ENCODE measurements around the gene TMEM100. TPM values are rescaled to one million over a fixed set of nuclear protein-coding genes. Genes with fewer than 3 reads are reported as not detected.
"Not testable (repeated sequence)": the region's sequence is repeated elsewhere in the genome, so short reads cannot be mapped to it uniquely, and the experiment has no call there.

Gene TMEM100
- total RNA-seq, 1 donor from 2014 or later: 13.5 TPM

- no peak for ATAC-seq
These were observed 28.3 kb downstream of the TMEM100 start for GRCh38 chr17:55694286-55694910.

GRCh38 chr17:55693254-55694216 lies 29.1 kb downstream of the TMEM100 start:
- no peak for DNase-seq (ENCODE audit: low spot score)
- intact Hi-C loops (cut with DNase I): no loop called here
- ATAC-seq: peak; percentile 58

More at GRCh38 chr17:55694286-55694910, 28.3 kb downstream of the TMEM100 start:
- intact Hi-C loops (cut with DNase I): no loop called here
- no peak for DNase-seq (ENCODE audit: low spot score)

- intact Hi-C loops (cut with DNase I): no loop called here
- DNase-seq (ENCODE audit: low spot score) (no peak), ATAC-seq (no peak)
These were observed 30.4 kb downstream of the TMEM100 start for GRCh38 chr17:55692276-55692675.

- intact Hi-C loops (cut with DNase I): no loop called here
- ATAC-seq: no peak
These were observed 31.0 kb downstream of the TMEM100 start for GRCh38 chr17:55691666-55692065.

GRCh38 chr17:55690105-55690508 lies 32.6 kb downstream of the TMEM100 start:
- peak; percentile 91 for ATAC-seq
- DNase-seq (ENCODE audit: low spot score): no peak
- intact Hi-C loops (cut with DNase I): no loop called here

More at GRCh38 chr17:55691666-55692065, 31.0 kb downstream of the TMEM100 start:
- DNase-seq (ENCODE audit: low spot score): no peak

GRCh38 chr17:55689672-55690071 lies 33.0 kb downstream of the TMEM100 start:
- ATAC-seq: no peak
- intact Hi-C loops (cut with DNase I): no loop called here
- no peak for DNase-seq (ENCODE audit: low spot score)

GRCh38 chr17:55688057-55688456 lies 34.6 kb downstream of the TMEM100 start:
- intact Hi-C loops (cut with DNase I): no loop called here
- ATAC-seq: no peak
- DNase-seq (ENCODE audit: low spot score): no peak

- ATAC-seq (no peak), DNase-seq (ENCODE audit: low spot score) (no peak)
- intact Hi-C loops (cut with DNase I): no loop called here
These were observed 35.6 kb downstream of the TMEM100 start for GRCh38 chr17:55687037-55687436.

GRCh38 chr17:55683550-55684315 lies 38.9 kb downstream of the TMEM100 start:
- DNase-seq (ENCODE audit: low spot score) (no peak), ATAC-seq (no peak)
- intact Hi-C loops (cut with DNase I): no loop called here

GRCh38 chr17:55681342-55681700 lies 41.3 kb downstream of the TMEM100 start:
- no peak for ATAC-seq
- intact Hi-C loops (cut with DNase I): no loop called here
- no peak for DNase-seq (ENCODE audit: low spot score)

GRCh38 chr17:55680686-55681341 lies 41.9 kb downstream of the TMEM100 start:
- intact Hi-C loops (cut with DNase I): no loop called here
- ATAC-seq (no peak), DNase-seq (ENCODE audit: low spot score) (no peak)

- intact Hi-C loops (cut with DNase I): no loop called here
- DNase-seq (ENCODE audit: low spot score) (no peak), ATAC-seq (peak; percentile 90)
These were observed 45.2 kb downstream of the TMEM100 start for GRCh38 chr17:55677446-55677845.

GRCh38 chr17:55676274-55676673 lies 46.4 kb downstream of the TMEM100 start:
- DNase-seq (ENCODE audit: low spot score) (no peak), ATAC-seq (no peak)
- intact Hi-C loops (cut with DNase I): no loop called here

GRCh38 chr17:55673743-55674506 lies 48.7 kb downstream of the TMEM100 start:
- DNase-seq (ENCODE audit: low spot score): no peak
- no peak for ATAC-seq
- intact Hi-C loops (cut with DNase I): no loop called here

- intact Hi-C loops (cut with DNase I): no loop called here
- ATAC-seq (no peak), DNase-seq (ENCODE audit: low spot score) (no peak)
These were observed 49.8 kb downstream of the TMEM100 start for GRCh38 chr17:55672585-55673501.

GRCh38 chr17:55672010-55672409 lies 50.7 kb downstream of the TMEM100 start:
- DNase-seq (ENCODE audit: low spot score); intact Hi-C loops (cut with DNase I); ATAC-seq: not testable (repeated sequence)
